ENCODE results near the gene GAREM1.

The GAREM1 gene

GRCh38 chr18:32422978-32423740 lies 47.5 kb downstream of the GAREM1 start:
- no peak for DNase-seq

DNA sequence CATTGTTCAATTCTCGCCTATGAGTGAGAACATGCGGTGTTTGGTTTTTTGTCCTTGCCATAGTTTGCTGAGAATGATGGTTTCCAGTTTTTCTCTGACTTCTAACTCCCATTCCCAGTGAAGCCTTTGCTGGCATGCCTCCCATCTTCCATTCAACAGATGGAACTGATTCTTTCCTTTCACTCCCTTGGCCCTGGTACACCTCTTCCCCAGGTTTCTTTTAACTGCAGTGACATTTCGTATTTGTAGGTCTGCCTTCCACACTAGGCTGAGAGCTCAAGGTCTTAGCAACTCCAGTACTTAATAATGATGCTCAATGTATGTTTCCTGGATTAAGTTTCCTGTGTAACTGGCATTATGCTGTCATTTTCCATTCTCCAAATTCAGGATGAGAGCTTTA lies 48.5 kb downstream of the GAREM1 start:
- DNase-seq = no peak

GRCh38 chr18:32420084-32420750 lies 50.5 kb downstream of the GAREM1 start:
- DNase-seq = no peak

DNA sequence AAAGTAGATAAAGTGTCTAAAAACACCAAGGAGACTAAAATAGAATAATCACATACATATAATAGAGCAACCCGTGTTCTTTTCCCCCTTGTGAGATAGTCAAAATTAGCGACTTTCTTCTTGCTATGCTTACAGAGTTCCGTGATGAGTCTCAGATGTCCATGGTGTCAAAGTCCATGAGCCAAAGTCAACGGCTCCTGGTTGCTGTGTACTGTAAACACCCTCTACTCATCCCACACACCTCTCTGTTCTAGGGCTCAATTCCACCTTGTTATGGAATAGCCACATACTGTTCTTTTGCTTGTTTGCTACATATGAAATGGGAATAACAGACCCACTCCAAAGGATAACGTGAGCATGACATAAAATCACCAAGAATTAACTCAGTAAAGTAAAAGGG lies 52.5 kb downstream of the GAREM1 start:
- DNase-seq = no peak

GRCh38 chr18:32405588-32405987 lies 65.1 kb downstream of the GAREM1 start:
- no peak for DNase-seq

GRCh38 chr18:32401621-32402020 lies 69.1 kb downstream of the GAREM1 start:
- DNase-seq = no peak

- no peak for DNase-seq
These were observed 77.3 kb downstream of the GAREM1 start for GRCh38 chr18:32393407-32393806.

DNA sequence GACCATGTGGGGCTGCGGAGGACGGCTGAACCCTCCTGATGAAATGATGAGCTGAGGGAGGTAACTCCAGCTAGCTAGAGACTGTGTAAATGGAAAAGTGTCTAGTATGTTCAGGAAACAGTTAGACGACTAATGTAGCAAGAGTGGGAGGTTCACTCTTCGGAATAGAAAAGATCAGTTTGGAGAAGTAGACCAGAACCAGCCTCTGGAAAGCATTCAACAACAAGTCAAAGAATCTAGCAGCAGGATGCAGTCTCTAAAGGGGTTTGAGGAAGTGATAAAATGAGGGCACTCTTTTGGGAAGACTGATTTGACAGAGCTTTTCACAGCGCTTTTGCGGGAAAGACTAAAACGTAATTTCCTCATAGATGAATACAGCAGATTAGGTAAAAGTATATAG lies 79.6 kb downstream of the GAREM1 start:
- no peak for DNase-seq

DNA sequence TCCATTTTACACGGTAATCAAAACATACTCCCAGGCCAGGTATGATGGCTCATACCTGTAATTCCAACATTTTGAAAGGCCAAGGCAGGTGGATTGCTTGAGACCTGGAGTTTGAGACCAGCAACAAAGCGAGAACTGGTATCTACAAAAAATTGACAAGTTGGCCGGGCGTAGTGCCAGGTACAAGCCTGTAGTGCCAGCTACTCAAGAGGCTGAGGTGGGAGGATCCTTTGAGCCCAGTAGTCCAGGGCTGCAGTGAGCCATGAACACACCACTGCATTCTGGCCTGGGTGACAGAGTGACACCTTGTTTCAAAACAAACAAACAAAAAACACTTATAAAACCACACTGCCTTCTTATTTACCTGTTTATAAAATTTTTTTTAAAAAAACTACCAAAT lies 80.8 kb downstream of the GAREM1 start:
- DNase-seq = no peak

DNA sequence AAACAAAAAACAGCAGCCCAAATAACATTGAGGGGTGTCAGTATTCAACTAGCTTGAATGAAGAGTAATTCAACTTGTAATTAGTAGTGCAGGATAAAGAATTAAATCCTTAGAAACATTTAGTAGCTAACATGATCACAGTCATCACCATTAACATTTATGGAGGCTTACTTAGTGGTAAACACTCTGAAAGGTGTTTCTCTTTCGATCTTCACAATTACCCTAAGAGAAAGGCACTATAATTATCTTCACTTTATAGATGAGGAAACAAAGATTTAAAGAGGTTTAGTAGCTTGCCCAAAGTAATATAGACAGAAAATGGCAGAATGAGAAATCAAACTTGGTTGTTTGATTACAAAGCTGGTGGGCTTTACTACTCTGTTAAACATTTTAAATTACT lies 81.5 kb downstream of the GAREM1 start:
- DNase-seq = no peak

- DNase-seq = no peak
These were observed 84.2 kb downstream of the GAREM1 start for GRCh38 chr18:32386471-32386870.

DNA sequence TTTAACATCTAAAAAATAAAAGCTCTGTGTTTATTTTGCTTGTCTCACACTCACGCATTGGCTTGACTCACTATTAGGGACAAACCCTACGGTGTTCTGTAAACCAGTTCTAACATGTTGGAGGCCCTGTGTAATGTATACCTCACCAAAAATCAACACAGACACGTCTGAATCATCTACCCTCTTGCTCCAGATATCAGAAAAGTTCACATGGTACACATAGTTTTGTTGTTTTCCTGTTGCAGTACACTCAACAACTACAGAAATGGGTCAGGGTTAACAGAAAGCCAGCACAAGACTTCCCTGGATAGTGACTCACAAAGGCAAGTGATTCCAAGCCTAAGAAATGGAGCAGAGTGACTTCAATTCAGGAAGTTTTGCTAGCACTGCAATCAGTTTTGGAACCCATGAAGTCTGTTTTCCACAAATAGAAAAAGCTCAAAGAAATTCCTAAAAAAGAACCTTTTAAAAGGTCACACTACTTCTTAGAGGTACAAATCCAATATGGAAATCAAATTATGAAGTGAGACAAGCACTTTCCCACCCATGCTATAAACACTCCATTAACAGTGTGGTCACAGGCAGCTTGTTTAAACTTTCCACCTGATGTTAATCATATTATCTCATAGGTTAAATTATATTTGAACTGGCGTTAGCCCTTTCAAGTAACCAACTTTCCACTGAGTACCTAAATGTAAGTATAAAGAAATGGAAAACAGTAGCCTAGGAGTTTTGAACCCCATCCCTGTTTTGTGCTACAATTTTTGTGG lies 87.4 kb downstream of the GAREM1 start:
- no peak for DNase-seq

GRCh38 chr18:32381761-32382160 lies 88.9 kb downstream of the GAREM1 start:
- DNase-seq = no peak

DNA sequence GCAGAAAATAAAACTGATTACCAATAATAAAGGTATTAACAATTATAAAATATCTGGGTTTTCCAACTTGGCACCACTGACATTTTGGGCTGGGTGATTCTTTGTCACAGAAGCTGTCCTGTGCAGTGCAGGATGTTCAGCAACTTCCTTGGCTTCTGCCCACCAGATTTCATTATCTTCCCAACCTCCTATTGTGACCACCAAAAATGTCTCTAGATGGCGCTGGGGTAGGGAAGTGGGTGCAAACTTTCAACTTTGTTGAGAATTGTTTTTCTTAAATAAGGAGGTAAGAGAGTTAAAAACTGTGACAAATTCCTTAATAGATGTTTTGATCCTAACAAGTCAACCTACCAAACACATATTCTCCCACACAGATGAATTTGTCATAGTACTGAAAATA lies 90.1 kb downstream of the GAREM1 start:
- no peak for DNase-seq

GRCh38 chr18:32379891-32380290 lies 90.8 kb downstream of the GAREM1 start:
- DNase-seq = no peak

DNA sequence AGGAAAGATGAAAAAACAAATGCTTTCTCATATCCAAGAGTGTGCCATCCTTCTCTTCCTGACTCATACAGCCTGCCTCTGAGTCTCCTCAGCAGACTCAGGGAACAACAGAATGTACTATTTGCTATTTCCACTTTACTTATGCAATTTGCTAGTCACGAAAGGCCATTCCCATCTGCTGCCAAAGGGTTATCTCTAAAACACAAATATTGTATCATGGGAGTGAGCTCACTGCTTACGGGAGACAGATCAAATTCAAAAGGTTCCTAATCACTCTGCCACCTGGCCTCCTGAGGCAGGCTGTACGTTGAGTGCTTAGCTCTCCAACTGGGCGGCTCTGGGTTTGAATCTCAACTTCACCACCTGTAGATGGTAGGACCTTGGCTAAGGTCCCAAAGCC lies 92.0 kb downstream of the GAREM1 start:
- DNase-seq = no peak

- DNase-seq = no peak
These were observed 96.7 kb downstream of the GAREM1 start for GRCh38 chr18:32373995-32374394.

- DNase-seq = no peak
These were observed 97.2 kb downstream of the GAREM1 start for GRCh38 chr18:32373505-32373904.

DNA sequence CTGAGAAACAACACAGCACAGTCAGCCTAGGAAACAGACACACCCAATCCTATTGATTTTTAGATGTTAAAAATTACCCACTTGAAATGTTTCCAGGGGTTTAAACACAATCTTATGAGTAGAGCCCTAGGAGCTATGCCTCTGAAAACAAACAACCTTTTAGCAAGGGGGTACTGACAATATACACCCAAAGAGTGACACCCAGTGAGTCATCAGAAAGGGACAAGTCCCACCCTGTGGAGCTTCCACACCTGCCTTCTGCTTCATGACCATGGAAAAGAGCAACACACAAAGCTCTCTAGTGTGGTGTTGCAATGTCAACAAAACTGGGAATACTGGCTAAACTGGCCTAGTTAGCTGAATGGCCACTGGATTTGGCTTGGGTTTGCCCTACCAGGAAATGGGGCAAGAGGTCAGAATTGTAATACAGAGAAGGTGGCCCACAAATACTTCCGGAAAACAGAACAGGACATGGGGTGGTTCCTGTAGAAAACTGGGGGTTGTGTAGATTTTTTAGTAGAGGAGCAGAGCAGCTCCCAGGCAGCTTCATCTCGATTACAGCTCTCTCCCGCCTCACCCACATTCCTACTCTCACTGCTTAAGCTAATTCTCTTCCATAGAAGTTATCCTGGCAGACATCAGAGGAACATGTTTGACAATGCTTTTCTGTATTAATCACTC lies 98.2 kb downstream of the GAREM1 start:
- no peak for DNase-seq

DNA sequence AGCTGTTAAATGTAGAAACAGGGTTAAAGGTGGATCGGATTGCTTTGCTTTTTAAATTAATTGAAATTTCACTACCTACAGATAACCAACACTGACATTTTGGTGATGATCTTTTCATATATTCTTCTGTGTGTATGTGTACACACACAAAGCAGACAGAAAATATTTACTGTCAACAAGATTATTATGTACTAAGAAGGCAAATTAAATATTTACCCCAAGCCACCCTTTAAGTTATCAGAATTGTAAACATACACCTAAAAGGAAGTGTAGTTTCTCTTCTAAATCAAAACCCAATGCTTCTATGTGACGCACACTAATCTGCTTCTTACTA lies 98.7 kb downstream of the GAREM1 start:
- no peak for DNase-seq

DNA sequence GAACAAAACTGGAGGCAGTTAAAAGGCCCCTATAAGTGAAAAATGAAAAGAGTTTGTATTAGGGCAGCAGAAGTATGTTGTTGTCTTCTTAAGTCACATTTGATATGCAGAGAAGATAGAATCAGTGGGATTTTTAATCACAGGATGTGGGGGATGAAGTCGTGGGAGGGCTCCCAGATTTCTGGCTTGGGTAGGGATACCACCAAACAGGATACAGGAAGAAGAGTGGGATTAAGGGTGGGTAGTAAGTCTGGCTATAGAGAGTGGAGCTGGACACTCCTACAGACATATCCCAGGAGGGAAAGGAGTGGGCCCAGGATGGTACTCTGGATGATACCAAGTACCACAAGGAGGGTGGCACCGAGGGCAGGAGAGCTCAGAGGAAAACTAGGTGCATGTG lies 99.3 kb downstream of the GAREM1 start:
- no peak for DNase-seq

DNA sequence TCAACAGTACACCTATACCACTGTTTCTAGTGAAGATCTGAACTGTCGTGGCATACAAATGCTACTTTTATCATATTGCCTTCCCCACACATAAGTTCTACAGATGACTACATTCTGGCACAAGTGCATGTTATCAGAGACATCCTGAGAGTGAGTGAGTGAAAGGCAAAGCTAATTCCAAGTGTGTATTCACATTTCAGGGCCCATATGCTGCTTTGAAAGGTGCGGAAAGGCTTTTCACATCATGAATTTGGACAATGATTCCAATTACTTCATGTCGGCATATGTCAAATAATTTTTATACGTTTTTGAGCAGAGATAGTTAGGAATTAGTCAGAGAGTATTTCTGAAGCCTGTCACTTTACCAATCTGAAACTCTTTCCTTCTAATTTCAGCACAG lies 101.7 kb downstream of the GAREM1 start:
- DNase-seq = no peak

DNA sequence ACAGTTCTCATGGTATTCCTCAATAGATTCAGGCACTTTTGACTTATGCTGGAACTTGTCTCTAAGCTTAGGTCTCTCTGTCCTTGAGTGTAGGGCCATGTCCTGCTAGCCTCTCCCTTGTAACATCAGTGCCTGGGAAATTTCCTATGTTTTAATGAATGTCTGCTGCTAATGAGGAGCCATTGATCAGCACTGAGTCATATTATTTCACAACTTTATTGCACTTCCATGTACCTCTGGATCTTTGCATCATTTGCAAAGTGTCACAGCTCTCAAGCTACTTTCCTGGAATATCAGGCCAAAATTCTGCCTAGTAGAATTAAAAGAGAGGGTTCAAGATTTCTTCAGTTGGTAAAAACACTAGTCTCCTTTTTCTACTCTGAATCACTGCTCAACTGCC lies 102.5 kb downstream of the GAREM1 start:
- DNase-seq = no peak
